NCI-H345 treated with DMSO at 0.1 percent for 48 hours (cell line): ENCODE measurements around the gene MAST4.
"Not testable (repeated sequence)": the region's sequence is repeated elsewhere in the genome, so short reads cannot be mapped to it uniquely, and the experiment has no call there.

Experiments used
- DNase-seq: peaks from one replicate; lab custom pipeline; 2025; ENCODE audit not compliant: unreplicated experiment; lab: John Stamatoyannopoulos, UW

The MAST4 gene

DNA sequence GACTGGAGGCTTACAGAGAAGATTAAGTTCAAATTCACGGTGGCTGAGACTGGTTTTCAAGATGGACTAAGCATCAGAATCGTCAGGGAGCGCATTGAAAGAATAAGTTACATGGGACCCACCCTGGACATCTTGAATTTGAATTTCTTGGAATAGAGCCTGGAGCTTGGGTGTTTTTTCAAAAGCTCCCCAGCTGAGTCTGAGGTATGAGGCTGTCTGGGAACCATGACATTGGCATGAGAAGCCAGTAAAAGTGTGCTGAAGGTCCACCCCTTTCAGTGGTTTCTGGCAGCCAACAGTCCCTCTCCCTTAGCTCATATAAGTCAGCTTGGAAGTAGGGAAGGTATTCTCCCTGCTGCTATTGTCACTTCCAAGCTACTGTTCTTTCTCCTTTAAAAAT, 97.8 kb downstream of the MAST4 start:
- DNase-seq, result no peak

DNA sequence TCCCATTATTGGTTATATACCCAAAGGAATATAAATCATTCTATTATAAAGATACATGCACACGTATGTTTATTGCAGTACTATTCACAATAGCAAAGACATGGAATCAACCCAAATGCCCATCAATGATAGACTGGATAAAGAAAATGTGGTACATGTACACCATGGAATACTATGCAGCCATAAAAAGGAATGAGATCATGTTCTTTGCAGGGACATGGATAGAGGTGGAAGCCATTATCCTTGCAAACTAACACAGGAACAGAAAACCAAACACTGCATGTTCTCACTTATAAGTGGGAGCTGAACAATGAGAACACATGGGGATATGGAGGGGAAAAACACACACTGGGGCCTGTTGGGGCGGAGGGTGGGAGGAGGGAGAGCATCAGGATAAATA, 99.6 kb downstream of the MAST4 start:
- not testable (repeated sequence) for DNase-seq

DNA sequence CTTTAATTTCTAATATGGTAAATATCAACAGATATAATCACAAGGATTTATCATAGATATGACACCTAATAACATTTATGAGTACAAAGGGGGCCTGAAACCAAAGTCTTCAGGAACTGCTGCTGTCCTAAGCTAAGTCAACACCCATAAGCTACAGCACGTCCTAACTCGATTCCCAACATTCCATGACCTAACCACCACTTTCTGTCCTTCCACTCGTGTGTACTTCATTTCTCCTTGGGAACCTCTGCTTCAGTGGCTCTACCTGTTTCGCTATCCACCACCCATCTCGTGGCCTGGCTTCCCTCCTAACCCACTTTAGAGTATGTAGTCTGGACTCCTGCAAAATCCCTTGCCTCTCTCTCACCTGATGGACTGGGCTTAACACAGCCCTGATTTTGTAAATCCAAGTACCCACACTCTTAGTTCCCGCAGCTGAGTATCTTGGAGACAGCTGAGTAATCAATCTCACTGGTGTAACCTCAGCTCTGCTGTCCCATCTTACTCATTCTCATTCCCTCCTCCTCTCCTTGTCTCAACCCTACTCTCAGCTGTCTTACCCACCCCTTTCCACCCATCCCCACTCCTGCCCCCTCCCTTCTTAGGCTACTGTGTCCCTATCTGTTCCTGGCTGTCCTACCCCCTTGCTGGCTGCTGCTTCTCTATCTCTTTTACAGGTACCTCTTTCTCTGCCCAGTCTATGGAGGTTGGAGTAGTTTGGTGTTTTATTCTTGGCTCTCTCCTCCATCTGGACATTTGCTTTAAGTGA, 101.8 kb downstream of the MAST4 start:
- DNase-seq, result no peak

DNA sequence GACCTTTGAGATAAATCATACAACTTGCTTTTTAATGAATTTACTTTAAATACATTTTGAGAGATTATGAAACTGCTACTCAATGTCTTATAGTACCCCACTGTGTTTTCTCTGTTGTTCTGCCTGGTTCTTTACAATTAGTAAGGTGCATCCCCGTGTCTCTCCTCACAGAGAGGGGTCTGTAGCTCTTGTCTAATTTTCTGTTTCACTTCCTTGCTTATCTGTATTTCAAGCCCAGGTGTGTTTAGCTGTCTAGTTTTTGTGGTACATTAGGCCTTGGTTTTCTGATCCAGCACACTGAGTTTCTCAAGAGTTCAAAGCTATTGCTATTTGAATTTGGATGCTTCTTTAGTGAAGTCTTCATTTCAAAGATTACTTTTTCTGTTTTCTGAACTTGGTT, 105.1 kb downstream of the MAST4 start:
- no peak for DNase-seq

DNA sequence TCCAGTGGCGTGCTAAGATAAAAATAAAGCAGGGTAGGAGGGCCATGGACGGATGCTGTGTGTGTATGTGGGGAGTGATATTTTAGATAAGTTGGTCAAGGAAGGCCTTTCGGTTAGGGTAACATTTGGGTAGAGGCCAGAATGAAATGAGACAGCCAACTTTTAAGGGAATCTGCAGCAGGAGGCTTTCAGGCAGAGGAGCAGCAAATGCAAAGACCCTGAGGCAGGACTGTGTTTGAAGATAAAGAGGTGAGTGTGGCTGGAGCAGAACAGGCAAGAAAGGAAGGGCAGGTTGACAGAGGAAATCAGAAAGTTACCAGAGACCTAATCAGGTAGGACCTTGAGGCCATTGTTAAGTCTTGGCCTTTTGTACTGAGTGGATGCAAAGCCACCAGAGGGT, 106.2 kb downstream of the MAST4 start:
- DNase-seq, result no peak

DNA sequence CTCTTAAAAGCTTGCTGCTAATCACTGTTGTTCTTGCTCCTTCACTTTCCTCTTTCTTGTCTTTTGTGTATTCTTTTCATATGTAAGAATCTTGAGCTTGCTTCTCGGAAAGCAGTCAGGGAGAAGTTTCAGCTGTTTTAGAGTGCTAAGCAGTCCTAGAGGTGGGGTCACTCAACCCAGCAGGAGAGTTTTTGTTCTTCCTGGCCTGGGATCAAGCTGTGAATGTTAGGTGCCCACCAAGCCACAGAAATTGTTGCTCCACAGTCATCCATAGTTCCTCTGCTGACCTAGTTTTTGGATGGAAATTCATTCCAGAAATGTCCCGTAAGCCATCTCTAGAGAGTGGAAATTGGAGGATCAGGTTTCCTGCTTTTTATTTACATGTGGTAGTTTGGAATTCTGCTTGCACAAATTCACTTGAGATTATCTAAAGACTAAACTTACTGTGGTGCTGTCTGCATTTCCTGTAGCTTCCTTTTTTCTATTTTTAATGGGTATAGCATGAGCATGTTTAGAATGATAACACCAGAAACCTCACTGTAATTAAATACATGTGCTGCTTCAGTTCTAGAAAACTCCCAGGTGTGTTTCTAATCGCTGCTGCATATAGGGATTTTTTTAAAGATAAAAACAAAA, 108.7 kb downstream of the MAST4 start:
- DNase-seq, result no peak

DNA sequence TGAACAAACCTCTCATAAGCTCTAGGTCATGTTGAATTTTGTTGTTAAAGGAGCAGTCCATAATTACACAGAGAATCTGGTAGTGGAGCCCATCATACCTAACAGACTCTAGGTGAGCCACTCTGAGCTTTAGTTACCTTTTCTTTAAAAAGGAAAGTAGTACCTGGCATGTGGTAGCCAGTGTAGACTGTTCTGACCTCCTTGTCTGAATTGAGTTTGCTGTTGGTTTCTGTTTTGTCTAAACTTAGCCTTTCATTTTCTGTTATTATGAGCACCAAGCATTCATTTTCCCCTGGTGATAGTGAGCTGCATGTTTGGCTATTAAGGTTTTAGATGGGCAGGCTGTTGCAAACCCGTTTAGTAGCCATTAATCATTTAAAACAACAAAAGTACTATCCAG, 112.2 kb downstream of the MAST4 start:
- no peak for DNase-seq

DNA sequence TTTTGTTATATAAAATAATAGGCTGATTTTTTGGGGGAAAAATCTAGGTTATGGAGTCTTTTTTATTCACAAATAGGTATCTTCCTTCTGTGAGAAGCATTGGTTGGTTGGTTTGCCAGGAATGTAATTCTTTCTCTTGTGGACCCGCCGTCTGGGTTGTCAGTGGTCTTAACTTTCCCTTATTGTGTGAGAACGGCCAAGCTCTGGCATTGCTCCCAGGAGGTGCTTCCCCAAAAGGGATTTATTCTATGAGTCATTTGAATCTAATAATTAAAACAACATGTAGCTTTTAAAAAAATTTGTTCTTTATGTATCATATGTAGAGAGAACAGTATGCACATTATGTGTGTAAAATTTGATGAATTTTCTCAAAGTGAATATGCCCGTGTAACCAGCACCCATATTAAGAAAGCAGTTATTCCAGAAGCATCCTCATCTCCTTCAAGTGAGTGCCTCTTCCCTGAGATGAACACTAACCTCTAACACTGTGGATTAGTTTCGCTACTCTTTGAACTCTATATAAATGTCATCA, 114.4 kb downstream of the MAST4 start:
- no peak for DNase-seq

DNA sequence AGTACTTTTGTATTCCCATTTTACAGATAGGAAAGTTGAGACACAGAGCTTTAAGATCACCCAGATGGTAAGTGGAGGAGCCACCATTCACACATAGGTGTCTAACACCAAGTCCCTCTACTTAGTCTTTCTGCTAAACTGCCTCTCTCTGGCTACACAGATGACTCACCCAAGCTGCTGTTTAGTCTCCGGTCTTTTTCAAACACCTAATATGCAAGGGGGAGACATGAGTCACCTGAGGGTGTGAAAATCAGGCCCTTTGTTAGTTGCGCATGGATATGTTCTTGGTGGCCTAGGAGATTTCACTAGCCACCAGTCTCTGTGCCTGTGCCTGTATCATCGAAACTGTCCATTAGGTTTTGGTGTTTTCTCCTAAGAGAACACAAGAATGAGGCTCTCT, 117.8 kb downstream of the MAST4 start:
- DNase-seq, result no peak

DNA sequence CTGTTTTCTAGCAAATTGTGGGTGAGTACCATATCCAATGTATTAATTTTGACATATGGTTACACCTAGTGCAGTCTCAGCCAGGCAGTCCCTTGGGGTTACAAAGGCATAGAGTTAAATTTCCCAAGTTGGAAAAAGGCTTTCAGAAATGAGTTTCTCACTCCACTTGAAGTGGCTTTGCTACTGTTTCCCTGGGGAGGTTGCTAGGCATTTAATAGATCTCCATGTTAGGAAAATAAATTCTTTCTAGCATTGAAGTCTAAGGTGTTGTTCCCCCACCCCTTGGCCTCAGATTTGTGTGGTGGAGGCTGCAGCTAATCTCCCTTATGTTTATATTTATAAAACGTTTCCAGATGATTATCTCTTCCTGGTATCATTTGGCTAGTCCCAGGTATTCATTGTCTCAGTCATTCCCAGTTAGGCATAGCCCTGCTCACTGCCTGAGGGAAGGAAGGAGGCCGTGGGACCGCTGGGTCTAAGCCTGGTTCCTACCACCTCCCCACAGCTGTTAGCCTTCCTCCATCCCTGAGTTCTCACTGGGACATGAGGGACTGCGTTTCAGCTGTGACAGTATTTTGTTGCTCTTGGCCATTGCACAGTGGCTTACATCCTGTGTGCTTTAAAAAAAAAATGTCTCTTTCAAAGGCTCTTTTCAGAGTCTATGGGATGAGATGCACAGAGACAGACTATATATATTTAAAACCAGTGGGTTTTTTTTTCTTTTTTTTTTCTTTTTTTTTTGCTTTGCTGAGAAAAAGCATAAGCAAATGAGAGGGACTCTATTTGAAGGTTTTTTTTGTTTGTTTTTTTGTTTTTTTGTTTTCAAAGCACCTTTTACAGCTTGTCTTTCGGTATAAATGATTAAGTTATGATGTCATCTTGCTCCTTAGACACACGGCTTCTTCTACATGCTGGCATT, 121.5 kb downstream of the MAST4 start:
- no peak for DNase-seq

DNA sequence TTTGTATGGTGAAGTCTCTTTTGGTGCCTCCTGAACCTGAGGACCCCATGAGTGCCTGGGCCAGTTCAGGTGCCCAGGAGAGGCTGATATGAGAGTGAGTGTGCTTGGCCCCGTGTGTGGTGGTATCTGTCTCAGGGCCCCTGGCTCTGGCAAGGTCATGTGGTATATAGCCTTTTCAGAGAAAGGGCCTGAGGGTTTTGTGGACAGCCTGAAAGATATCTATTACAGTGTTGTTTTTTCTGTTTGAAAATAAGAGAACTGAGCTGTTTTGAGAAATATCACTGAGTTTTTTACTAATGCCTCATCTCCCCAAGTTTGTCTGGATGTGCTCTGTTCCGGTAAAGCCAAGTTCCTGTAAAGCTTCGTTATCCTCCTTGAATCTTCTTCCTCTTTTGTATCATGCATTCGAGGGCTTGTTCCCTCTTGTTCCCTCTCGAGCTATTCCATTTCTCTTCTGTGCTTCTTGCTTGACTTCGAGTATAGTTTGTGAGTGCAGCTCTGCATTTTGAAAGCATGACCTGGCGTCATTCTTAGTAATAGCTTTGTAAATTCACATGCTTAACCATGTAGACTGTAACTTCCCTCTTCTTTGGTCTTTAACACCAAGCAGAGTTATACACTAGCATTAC, 122.3 kb downstream of the MAST4 start:
- no peak for DNase-seq

DNA sequence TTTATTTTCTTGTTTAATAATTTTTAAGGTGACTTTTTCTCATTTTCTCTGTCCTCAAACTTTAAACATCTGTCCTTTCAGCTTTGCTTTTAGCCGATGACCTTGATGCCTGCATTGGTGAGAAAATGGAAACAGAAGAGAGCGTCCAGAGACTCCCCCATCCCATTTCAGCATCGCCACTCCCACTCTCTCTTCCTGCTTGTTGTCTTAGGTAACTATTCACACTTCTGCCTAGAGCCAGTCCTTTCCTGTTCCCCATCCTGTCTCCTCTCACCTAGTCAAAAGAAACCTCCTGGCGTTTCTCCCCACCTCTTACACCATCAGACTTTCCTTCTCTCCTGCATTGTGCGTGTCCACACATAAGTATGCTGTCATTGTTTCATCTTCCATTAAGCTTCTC, 124.6 kb downstream of the MAST4 start:
- DNase-seq, result no peak

DNA sequence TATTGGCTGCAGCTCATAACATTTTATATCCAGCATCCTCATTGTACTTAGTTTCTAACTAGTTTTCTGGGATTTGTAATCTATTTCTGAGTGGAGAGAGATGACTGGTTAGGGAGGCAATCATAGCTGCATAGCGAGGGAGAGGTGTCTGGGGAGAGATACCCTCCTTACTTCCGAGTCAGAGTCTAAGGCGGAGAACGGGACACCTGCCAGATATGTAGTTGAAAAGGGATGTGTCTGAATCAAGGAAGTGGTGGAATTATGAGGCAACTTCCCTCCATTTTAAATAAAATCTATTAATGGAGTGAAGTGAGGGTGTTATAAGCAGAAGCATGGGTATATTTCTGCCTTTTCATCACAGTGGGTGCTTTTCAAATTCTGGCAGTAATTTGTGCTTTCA, 126.5 kb downstream of the MAST4 start:
- DNase-seq, result no peak

DNA sequence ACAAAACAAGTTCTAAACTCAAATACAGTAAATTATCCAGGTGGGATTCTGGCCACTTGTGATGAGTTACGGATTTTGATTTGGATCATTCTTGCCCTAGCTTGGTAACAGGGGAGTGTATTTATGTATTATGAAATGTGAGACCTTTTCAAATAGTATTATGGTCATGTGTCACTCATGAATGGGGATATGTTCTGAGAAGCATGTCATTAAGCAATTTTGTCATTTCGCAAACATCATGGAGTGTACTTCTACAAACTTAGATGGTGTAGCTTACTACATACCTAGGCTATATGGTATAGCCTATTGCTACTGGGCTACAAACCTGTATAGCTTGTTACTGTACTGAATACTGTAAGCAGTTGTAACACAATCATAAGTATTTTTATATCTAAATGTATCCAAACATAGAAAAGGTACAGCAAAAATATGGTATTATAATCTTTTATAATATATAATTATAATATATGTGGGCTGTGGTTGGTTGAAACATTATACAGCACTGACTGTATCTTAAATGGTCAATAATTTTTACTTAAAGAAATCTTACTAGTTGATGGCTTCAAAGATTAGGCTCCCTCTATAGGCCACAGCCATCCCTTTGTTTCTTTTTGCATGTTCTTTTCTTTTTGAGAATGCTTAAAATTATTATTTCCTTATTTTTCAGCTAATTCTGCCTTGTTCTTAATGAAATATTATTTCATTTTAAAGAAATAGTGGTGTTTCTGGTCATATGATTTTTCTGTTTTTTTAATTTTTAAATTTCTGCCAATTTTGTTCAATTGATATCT, 128.4 kb downstream of the MAST4 start:
- DNase-seq, result no peak

DNA sequence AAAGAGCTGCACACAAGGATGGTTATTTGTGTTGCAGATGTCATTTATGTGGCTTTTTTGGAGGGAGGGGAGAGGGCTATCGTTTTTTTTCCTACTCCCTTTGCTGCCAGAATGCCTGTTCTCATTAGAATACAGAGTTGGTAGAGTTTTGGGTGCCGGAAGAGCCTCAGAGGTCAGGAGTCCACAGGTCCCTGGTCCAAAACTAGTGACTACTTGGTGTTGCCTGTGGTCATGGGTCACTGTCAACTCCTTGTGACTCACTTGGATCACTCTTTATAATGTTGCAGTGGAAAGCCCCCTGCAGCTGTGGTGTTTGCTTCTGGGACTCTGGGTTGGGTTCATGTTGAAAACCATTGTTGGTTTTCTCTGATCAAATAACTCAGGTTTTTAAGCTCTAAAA, 131.4 kb downstream of the MAST4 start:
- no peak for DNase-seq

DNA sequence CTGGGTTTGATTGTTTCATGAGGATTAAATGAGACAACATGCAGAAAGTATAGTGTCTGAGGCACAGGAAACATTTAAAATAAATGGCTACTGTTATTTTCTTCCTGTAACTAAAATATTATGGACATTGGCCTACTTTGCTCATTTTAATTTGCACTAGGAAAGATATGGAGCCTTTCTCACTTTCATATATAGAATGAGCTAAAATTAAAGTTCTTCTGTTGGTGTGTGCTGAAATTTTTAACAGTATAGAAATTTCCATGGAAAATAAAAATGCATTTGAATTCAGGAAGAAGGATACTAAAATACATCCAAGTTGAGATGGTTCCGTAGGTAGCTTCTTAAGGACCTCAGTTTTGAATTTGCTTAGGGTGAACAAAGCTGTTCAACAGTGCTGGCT, 131.9 kb downstream of the MAST4 start:
- no peak for DNase-seq

DNA sequence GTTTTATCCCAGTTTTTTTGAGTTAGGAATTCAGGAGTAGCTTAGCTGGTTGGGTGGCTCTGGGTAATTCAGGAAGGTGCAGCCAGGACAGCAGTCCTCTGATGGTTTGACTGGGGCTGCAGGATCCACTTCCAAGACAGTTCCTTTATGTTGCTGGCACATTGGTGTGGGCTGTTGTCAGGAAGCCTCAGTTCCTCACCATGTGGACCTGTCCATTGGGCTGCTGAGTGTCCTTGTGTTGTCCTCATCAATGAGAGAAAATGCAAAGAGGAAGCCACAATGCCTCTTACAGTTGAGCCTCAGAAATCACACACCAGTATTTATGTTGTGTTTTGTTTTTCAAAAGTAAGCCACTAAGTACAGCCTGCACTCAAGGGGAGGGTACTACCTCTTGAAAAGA, 140.9 kb downstream of the MAST4 start:
- no peak for DNase-seq

DNA sequence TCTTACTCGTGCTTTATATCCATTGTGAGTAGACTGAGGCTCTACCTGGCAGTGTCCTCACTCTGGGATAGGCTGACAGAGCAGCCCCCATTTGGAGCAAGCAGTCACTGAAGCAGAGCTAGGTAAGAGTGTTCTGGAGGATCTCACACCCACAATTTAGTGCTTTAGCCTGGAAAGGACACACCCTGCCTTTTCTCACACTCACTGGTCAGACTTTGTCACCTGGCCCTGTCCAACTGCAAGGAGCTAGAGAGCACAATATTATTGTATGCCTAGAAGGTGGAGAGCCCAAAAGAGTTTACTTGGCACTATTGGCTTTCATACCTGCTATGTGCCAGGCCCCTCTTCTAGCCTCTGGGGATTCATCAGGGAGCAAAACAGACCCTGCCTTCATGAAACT, 141.9 kb downstream of the MAST4 start:
- no peak for DNase-seq

DNA sequence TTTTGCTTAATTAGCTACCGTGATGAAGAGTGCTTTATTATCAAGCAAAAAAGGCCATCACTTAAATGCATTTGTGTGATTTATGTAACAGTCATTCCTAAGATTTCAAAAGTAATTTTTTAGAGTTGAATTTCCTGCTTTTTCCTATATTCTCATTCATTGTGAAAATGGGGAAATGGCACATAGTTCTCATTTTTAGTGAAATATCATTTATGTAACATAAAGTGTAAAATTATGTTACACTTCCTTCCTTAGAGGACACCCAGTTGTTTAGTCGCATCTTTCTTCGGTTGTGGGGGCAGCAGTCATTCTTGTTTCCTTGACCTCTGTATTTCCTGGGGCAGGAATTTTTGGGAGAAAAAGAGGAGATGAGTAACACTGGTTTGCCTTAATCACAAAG, 142.8 kb downstream of the MAST4 start:
- DNase-seq, result no peak

DNA sequence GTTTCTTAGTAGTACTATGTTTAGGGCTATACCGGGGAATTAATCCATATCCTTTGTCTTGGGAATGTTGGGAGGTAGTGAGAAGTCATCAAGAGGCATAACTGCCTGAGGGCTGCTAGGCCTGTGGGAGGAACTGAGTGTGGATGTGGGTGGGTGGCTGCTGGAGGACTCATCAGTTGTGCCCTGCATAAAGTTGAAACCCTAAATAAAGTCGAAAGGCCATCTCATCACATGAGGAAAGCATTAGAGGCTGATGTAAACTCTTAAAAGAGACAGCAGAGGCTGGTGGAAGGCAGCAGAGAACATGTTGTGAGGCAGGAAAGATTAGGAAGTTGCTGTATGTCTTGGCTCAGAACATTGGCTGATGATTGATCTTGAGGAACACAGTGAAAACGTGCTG, 143.8 kb downstream of the MAST4 start:
- DNase-seq, result no peak
